Activated CD4-positive, CD25-positive, alpha-beta regulatory T cell treated with anti-CD3 and anti-CD28 coated beads, Interleukin-2, amount 50 U/mL, for 72 hours (primary cell): ENCODE measurements around the gene RARS2.
"Not testable (repeated sequence)": the region's sequence is repeated elsewhere in the genome, so short reads cannot be mapped to it uniquely, and the experiment has no call there.

ENCODE experiments used
- DNase-seq: peaks from one replicate; pipeline ENCODE4 v3.0.0; 2021

RARS2 gene, protein sequence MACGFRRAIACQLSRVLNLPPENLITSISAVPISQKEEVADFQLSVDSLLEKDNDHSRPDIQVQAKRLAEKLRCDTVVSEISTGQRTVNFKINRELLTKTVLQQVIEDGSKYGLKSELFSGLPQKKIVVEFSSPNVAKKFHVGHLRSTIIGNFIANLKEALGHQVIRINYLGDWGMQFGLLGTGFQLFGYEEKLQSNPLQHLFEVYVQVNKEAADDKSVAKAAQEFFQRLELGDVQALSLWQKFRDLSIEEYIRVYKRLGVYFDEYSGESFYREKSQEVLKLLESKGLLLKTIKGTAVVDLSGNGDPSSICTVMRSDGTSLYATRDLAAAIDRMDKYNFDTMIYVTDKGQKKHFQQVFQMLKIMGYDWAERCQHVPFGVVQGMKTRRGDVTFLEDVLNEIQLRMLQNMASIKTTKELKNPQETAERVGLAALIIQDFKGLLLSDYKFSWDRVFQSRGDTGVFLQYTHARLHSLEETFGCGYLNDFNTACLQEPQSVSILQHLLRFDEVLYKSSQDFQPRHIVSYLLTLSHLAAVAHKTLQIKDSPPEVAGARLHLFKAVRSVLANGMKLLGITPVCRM

DNA sequence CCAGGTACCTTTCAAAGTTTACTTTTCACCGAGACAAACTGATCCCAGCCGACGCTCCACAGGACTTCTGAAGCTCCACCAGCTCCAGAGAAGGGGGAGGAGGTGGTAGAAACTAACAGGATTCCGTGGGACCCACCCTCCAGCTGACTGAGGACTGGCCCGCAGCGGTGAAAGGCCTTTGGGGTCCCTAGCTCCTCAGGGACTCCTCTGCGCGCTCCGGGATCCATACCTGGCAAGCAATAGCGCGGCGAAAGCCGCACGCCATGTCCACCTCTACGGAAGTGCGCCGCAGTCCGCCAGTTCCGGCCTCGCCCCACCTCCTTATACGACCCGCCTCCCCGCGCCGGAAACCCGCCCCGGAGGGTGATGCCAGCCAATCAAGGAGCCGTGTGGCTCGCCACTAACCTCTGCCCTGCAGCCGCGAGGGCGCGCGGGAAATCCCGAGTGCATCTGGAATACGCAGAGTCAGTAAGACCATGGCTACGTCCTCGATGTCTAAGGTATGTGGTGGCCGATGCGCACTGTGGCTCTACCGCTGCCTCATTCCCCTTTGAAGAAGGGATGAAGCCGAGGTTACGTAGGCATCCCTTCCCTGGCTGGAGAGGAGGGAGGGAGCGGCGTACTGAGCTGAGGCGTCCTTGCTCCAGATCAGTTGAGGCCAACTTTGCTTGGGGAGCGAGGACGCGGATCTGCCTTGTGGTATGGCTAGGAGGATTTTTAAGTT, at the start of gene RARS2, which contains the start of gene ORC3:
Gene RARS2 (minus strand): TSS at position 295 of the 724 bp plus-strand sequence. CDS start 30 bp downstream, at position 265.
Gene ORC3 (plus strand): TSS at position 443 of the 724 bp plus-strand sequence. CDS start 34 bp downstream, at position 477.
- DNase-seq = peak; percentile 95

DNA sequence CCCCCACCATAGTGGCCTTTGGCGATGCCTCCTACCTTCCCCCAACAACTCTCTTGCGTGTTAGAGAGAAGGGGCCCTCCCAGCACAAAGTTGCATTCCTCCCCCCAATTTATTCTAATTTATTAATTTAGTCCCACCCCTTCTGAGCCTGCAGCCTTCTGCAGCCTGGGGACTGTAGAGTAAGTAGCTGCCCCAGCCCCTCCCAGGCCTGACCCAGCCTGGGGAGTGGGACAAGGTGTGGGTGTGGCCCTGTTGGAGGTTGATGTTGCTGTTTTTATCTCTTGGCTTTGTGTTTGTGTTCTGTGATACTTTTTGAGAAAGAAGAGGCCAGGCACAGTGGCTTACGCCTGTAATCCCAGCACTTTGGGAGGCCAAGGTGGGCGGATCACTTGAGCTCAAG, 49.6 kb upstream of the RARS2 start:
- no peak for DNase-seq

DNA sequence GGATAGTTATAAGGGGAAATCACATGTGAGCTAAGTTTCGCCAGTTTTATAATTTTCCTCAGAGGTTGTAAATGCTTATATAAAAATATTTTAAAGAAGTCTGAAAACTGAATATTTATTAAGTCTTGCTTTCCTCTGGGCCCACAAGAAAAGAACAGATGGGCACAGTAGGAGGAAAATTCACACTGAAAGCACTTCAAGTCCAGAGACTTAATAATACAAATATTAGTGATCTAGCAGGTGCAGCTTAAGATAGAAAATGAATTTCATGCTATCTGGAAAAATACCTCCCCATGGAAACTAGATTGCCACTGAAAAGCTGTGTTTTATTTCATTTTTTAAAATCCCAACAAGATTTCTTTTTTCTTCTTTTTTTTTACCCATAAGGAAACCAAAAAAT, 47.3 kb upstream of the RARS2 start:
- DNase-seq = no peak

DNA sequence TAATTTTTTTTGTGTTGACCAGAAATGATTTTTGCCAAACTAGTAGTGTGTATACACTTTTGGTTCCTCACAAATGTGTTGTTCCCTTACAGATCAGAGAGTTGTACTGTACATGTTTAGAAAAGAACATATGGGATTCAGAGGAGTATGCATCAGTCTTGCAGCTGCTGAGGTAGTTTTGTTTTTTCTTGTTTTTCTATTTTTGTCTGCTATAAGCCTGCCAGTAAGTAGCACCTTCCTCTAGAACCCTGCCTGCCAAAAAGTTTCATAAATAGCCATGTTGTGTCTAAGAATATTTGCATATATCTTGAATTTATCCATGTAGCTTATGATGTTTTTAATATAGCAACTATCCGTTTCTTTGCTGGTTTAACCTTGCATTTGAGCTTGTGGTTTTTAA, 46.5 kb upstream of the RARS2 start:
- no peak for DNase-seq

DNA sequence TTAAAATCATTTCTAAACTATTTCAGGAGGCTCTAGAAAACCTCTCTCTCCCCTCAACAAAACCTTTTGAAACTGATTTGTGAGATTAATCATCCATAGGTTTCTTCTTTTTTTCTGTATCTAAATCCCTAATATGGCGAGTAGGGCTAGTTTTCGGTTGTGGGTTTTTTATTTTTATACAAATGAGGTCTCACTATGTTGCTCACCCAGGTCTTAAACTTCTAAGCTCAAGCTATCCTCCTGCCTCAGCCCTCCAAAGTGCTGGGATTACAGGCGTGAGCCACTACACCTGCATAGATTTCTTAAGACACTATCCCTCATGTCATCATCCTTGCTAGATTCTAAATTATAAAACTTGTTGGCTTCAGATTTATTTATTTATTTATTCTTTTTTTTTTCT, 44.1 kb upstream of the RARS2 start:
- no peak for DNase-seq

DNA sequence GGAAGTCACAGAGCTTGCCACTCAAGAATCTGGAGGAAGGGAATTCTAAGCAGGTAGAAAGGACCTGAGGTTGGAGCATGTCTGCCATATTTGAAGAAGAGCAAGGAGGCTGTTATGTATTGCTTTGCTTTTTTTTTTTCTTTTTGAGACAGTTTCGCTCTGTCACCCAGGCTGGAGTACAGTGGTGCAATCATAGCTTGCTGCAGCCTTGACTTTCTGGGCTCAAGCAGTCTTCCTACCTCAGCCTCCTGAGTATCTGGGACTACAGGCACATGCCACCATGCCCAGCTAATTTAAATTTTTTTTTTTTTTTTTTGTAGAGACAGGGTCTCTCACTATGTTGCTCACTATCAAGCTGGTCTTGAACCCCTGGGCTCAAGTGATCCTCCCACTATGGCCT, 41.0 kb upstream of the RARS2 start:
- no peak for DNase-seq

DNA sequence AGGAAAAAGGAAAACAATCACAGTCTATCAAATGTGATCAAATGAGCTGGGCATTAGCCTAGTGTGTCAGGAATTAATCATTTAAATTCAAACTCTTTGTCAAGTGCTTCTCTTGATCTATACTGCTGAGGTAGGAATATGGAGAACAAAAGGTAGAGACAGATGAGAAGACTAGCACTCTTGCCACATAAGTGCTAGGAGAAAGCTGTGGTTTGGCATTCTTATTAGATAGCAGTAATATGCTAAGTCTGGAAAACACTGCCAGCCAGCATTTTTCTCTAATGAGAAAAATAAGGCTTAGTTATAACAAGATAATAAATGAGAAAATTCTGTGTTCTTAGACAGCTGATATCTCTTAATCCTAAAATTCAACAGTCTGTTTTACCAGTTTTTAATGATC, 39.1 kb upstream of the RARS2 start:
- DNase-seq = no peak

DNA sequence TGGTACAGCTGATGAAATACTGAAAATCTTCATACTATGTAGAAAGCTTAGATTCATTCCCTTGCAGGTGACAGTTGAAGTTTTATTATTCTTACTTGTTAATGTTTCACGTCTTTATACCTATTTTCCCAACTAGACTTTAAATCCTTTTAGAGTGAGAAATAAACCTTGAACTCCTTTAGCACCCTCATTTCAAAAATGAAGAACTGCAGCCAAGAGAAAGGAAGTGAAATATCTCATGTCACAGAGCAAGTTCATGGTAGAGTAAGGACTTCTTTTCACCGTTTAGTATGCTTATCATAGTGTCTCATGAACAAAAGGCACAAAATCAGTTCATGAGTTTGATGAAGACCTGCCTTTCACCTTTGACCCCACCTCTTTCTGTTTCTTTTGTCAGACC, 38.6 kb upstream of the RARS2 start:
- DNase-seq = no peak

DNA sequence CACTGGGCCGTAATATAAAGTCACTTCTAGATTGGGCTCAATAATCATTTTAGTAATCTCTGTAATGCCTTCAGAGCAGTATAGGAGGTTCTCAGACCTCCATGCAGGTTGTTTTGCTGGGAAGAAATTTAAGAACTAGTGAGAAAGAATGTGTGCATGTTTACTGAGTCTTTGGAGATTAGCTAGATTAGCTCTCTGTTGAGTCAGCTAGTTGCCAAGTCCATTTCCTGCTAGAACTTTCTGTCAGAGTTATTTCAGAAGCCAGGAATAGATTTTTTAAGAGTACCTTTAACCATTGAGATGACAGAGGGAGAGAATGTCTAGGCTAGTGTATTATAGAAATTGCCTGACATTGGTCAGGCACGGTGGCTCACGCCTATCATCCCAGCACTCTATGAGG, 33.5 kb upstream of the RARS2 start:
- no peak for DNase-seq

DNA sequence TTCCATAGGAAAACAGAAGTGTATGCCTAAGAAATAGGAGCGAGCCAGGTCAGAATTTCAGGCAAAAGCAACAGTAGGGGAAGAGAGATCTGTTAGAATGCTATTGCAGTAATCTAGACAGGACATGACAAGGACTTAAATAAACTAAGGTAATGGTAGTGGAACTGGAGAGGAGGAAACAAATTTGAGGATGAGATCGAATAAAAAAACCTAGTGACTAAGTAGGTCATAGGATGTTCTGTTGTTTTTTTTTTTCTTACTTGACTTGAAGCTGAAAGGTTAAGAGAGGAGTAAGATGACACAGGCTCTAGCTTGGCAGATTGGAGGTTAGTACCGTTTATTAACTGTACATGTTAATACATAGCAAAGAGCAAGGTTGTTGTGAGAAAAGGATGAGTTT, 28.7 kb upstream of the RARS2 start:
- DNase-seq = no peak

DNA sequence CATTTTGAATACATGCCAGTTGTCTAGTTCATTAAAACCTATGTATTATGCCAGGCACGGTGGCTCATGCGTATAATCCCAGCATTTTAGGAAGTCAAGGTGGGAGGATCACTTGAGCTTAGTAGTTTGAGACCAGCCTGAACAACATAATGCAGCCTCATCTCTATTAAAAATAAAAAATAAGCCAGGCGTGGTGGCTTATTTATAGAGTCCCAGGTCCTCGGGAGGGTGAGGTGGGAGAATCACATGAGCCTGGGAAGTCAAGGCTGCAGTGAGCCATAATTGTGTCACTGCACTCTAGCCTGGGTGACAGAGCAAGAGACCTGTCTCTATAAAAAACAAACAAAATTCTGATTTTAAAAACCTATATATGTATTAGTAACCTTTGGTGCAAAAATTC, 27.6 kb upstream of the RARS2 start:
- DNase-seq = no peak

DNA sequence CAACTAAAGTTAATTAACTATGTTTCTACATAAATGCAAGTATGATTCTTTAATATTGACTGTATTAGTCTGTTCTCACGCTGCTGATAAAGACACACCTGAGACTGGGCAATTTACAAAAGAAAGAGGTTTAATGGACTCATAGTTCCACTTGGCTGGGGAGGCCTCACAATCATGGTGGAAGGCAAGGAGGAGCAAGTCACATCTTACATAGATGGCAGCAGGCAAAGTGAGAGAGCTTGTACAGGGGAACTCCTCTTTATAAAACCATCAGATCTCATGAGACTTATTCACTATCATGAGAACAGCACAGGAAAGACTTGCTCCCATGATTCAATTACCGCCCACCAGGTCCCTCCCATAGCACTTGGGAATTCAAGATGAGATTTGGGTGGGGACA, 23.2 kb upstream of the RARS2 start:
- DNase-seq = not testable (repeated sequence)

DNA sequence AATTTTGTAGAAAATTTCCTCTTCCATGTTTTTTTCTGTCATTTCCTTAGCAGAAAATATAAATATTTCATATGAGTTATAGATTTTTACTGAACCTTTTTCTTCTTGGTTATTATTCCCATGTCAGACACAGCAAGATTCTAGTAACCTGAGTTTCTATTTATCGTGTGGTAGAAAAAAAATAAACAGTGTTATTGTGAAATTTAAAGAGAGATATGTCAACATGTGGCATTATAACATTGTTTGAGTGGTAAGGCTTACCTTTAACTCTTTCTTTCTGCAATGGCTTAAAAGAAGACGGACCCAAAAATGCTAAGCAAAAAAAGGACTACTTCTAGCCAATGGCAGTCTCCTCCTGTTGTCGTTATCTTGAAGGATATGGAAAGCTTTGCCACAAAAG, 19.0 kb upstream of the RARS2 start:
- DNase-seq = no peak

DNA sequence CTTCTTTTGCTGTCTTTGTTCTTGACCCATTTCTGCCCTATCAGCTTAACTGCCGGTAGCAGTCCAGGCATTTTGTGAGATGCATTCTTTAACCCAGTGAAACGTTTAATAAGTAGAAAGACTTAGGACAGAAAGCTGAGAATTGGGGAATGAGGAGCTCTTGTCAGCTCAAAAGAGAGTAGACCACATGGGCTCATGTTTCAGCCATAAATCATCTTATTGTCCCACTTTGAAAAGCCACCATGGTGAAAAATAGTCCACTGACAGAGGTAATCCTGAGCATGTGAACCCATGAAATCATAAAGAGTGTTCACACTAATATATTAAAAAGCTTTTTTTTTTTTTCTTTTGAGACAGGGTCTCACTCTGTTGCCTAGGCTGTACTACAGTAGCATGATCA, 16.4 kb upstream of the RARS2 start:
- no peak for DNase-seq

DNA sequence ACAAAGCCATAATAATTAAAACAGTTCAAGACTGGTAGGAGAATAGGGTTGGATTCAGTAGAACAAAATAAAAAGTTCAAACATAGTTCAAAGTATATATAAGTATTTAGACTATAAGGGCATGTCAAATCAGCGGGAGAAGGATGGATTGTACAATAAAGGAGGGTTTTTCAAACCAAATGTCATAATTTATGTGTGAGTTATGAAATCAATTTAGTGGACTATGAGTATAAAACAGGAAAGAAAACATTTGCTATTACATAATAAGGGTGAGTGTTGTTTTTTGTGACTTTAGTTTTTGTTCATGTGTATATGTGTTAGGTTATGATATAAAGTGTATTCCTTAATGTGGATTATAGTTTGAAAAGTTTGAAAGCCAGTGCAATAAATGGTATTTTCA, 10.8 kb upstream of the RARS2 start:
- DNase-seq = no peak

DNA sequence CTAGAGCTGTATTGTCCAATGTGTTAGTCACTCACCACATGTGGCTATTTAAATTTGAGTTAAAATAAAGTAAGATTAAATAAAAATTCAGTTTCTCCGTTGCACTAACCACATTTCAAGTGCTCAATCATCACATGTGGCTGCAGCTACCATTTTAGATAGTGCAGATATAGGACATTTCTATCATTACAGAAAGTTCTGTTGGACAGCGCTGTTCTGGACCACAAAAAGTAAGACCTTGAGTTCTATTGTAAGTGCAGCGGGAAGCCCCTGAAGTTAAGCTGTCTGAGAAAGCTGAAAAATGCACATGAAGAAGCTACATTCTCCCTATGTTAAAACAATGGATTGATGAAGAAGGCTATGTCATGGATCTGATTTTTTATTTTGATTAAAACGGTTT, 1.2 kb upstream of the RARS2 start:
- DNase-seq = no peak

DNA sequence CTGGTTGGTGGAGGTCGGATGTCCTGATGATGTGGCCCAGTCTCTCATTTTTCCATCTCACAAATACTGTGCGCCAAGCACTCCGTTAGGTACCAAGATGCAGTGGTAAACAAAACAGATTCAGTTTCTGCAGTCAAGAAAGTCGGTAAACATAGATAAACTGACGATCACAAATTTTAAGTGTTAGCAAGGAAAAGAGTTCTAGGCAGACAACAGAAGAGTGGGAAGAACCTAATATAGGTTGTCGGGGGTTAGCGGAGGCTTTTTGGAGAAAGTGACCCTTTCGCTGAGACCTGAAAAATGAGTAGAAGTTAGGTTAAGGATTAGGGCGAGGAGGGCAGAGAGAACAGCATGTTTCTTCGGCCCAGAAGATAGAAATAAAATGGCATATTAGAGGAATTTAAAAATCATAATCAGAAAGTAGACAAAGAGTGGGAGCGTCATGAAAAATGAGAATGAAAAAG, 662 bp upstream of the RARS2 start:
- no peak for DNase-seq

DNA sequence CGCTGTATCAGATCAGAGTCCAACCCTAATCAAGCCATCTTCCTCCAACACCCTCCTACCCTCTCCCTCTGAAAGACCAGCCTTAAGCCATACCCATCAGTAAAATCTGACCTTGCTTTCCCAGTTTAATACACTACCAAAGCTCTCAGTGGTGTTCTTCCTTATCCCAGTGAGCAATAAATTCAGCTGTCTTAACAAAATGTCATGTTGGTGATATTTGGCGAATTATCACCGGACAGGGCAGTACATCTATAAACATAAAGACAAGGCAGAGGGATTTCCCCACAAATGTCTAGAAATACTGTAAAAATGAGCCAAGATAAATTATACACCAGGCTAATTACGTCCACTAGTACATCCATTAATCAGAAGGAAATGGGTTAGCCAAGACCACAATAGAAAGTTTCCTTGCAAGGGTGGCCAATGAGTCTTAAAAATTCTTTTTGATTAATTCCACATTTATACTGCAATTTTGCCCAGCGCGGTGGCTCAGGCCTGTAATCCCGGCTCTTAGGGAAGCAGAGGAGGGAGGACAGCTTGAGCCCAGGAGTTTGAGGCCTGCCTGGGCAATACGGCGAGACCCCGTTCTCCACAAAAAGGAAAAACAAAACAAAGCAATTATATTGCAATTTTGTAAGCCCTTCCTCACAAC, 905 bp downstream of the RARS2 start:
- no peak for DNase-seq

DNA sequence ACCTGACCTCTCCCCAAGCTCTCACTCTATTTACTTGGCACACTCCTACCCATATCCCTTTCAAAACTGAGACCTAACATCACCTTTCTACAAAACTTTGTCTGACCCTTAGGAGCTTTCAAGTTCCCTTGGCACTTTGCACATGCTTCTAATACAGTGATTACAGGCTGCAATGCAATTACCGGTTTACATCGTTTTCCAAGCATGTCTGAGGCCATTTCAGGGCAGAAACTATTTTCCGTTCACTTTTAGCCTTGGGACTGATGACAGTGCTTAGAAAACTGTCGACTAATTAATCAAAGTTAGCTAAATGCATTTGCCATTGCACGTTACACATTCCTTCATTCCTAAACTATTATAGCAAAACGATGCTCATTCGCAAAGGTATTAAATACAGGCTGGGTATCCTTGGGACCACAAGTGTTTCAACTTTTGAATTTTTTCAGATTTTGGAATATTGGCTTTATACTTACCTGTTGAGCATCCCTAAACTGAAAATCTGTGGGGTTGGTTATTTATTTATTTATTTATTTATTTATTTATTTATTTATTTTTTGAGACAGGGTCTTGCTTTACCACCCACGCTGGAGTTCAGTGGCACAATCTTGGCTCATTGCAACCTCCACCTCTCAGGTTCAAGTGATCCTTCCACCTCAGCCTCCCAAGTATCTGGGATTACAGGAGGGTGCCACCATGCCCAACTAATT, 3.3 kb downstream of the RARS2 start:
- no peak for DNase-seq

DNA sequence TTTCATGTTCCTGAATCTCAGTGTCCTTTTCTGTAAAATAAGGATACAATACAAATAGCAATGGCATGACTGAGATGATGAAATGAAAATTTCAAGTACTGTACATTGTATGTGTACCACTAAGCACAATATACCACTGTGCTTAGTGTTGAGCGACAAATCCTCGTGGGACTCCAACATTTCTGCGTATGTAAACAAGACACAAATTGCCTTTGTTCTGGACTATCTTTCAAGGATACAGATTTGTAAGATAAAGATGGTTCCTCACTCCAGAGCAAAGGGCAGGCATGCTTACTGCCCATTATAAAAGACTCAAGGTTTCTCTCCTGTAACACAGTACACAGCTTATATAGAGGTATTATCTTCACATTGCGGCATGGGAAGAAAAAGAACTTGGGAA, 6.0 kb downstream of the RARS2 start:
- no peak for DNase-seq

DNA sequence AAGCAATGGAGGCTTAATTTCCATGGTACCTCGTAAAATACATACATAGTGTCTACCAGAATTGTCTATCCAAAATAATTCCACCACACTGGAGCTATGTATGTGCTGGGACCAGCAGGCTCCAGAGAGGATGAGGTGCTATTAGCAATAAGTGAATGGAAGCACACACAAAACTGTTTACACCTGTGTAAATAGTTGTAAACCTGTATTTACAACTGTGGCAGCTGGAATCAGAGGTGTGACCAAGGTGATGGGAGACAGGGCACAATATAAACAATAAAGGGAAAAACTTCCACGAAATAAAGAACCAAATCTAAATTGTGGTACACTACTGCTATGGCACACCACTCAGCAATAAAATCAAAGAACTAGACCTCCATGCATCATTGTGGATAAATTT, 14.4 kb downstream of the RARS2 start:
- no peak for DNase-seq

DNA sequence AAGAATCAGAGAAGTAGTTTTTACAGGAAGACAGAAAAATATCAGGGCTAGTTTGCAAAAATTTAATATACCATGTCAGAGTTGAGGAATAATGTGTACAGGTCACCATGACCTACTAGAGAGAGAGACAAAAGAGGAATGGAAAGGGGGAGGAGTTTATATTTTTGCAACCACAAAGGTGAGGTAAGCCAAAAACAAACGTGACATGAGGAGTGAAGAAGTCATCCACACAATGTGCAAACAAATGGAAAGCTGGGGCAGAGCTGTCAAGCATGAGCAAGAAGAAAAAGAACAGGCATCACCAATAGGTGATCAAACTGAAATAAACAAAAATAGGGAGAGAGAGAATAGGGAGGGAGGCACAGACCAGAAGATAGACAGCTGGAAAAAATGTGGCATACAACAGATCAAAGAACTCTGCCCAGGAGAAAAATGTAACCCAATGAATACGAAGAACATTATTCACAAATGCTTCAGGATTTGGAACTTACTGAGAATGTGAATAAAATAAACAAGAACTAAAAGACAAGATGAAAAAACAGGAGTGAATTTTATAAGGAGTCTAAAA, 15.5 kb downstream of the RARS2 start:
- no peak for DNase-seq
